HepG2 (cell line): Measurements from ENCODE around the gene ABCC3. TPM values are rescaled to one million over a fixed set of nuclear protein-coding genes. Genes with fewer than 3 reads are reported as not detected.
A peak's percentile ranks its signal among the peaks of the same experiment; 100 is the strongest.

ENCODE experiments used
- DZIP1 ChIP-seq: sonication (generic); formaldehyde crosslinking; IDR thresholded peaks from 2 replicates; pipeline ENCODE4 v1.5.0; 2020; ENCODE audit warnings: mild to moderate bottlenecking, missing genetic modification reagents
- FOSL2 ChIP-seq: sonication (generic); formaldehyde crosslinking; IDR thresholded peaks from 2 replicates; pipeline ENCODE4 v1.4.0; 2020; ENCODE audit warnings: missing genetic modification reagents
- FOXP4 ChIP-seq: sonication (generic); formaldehyde crosslinking; IDR thresholded peaks from 2 replicates; pipeline ENCODE4 v1.4.0; 2020; ENCODE audit warnings: missing genetic modification reagents
- IKZF5 ChIP-seq: IDR thresholded peaks from 2 replicates; pipeline ENCODE4 v1.6.1; 2018; ENCODE audit warnings: missing genetic modification reagents, mild to moderate bottlenecking, missing compliant biosample characterization
- MAX ChIP-seq: IDR thresholded peaks from 2 replicates; pipeline ENCODE4 v1.6.1; 2012; ENCODE audit warnings: inconsistent platforms
- MAZ ChIP-seq, 2 experiments: sonication (generic) in 1 of 2; formaldehyde crosslinking in 1 of 2; IDR thresholded peaks; 2 replicates each; pipeline versions ENCODE4 v1.5.0 to v1.6.1; 2012 to 2020; ENCODE audit warnings: low read depth in 2 of 2, mild to moderate bottlenecking in 2 of 2, borderline replicate concordance in 1 of 2, improper control_type of control experiment in 1 of 2, low read length in 1 of 2, missing genetic modification reagents in 1 of 2, moderate library complexity in 1 of 2
- PRPF4 ChIP-seq: fragments of 200-400 bp; formaldehyde crosslinking; IDR thresholded peaks from 2 replicates; pipeline ENCODE4 v1.6.1; 2016; ENCODE audit warnings: low read length, low read depth; ENCODE audit not compliant: poor library complexity, severe bottlenecking
- SMYD3 ChIP-seq: sonication (generic); formaldehyde crosslinking; IDR thresholded peaks from 2 replicates; pipeline ENCODE4 v1.8.1; 2023; ENCODE audit warnings: mild to moderate bottlenecking, missing genetic modification reagents
- ZIK1 ChIP-seq: sonication (generic); formaldehyde crosslinking; IDR thresholded peaks from 2 replicates; pipeline ENCODE4 v1.5.0; 2020; ENCODE audit warnings: mild to moderate bottlenecking, low read depth, missing genetic modification reagents, borderline replicate concordance
- ZNF274 ChIP-seq: sonication (generic); formaldehyde crosslinking; IDR thresholded peaks from 2 replicates; pipeline ENCODE4 v1.5.1; 2020; ENCODE audit warnings: mild to moderate bottlenecking, missing genetic modification reagents
- polyA plus RNA-seq, 8 experiments: library from polyadenylated mRNA; depleted of rRNA in 3 of 8; stranded (reverse) in 7 of 8; unstranded in 1 of 8; fragments of >200 nt; fragmentation: Illumina TruSeq in 4 of 8; extraction: Trizol in 4 of 8; gene quantifications; 2 replicates each; pipeline versions ENCODE4 v1.2.1 to v1.2.3, GENCODE V29; 2011 to 2016; ENCODE audit warnings: low read depth in 4 of 8, missing spikeins in 1 of 8, mixed read lengths in 1 of 8; ENCODE audit not compliant: insufficient read depth in 1 of 8
- total RNA-seq, 5 experiments: library from RNA; depleted of rRNA; stranded (reverse); fragments of >200 nt; fragmentation: Illumina TruSeq; extraction: Trizol; gene quantifications; 2 replicates each; pipeline ENCODE4 v1.2.3, GENCODE V29; 2016; ENCODE audit warnings: low read depth in 1 of 5
- TF ChIP-seq, protein P1 (sequence below): sonication (generic); formaldehyde crosslinking; IDR thresholded peaks from one replicate; pipeline ENCODE4 v1.5.1; 2020; ENCODE audit warnings: mild to moderate bottlenecking, missing genetic modification reagents; ENCODE audit errors: not compliant biosample characterization

ABCC3 gene
- total and polyA plus RNA-seq, 2 of the 13 experiments (the other 11 are each of a cell fraction or from before 2014, with no cell fraction given): 25.2 to 50.7 TPM

GRCh38 chr17:50681263-50682200, 46.9 kb downstream of the ABCC3 start (continued):
- 0 out of 2 replicates have a peak, but pooled peaks have one; percentile 41 for TF ChIP-seq MAX
- TF ChIP-seq SMYD3: peak; percentile 49; the same call in 1 of the 2 replicates
- TF ChIP-seq, protein P1, sequence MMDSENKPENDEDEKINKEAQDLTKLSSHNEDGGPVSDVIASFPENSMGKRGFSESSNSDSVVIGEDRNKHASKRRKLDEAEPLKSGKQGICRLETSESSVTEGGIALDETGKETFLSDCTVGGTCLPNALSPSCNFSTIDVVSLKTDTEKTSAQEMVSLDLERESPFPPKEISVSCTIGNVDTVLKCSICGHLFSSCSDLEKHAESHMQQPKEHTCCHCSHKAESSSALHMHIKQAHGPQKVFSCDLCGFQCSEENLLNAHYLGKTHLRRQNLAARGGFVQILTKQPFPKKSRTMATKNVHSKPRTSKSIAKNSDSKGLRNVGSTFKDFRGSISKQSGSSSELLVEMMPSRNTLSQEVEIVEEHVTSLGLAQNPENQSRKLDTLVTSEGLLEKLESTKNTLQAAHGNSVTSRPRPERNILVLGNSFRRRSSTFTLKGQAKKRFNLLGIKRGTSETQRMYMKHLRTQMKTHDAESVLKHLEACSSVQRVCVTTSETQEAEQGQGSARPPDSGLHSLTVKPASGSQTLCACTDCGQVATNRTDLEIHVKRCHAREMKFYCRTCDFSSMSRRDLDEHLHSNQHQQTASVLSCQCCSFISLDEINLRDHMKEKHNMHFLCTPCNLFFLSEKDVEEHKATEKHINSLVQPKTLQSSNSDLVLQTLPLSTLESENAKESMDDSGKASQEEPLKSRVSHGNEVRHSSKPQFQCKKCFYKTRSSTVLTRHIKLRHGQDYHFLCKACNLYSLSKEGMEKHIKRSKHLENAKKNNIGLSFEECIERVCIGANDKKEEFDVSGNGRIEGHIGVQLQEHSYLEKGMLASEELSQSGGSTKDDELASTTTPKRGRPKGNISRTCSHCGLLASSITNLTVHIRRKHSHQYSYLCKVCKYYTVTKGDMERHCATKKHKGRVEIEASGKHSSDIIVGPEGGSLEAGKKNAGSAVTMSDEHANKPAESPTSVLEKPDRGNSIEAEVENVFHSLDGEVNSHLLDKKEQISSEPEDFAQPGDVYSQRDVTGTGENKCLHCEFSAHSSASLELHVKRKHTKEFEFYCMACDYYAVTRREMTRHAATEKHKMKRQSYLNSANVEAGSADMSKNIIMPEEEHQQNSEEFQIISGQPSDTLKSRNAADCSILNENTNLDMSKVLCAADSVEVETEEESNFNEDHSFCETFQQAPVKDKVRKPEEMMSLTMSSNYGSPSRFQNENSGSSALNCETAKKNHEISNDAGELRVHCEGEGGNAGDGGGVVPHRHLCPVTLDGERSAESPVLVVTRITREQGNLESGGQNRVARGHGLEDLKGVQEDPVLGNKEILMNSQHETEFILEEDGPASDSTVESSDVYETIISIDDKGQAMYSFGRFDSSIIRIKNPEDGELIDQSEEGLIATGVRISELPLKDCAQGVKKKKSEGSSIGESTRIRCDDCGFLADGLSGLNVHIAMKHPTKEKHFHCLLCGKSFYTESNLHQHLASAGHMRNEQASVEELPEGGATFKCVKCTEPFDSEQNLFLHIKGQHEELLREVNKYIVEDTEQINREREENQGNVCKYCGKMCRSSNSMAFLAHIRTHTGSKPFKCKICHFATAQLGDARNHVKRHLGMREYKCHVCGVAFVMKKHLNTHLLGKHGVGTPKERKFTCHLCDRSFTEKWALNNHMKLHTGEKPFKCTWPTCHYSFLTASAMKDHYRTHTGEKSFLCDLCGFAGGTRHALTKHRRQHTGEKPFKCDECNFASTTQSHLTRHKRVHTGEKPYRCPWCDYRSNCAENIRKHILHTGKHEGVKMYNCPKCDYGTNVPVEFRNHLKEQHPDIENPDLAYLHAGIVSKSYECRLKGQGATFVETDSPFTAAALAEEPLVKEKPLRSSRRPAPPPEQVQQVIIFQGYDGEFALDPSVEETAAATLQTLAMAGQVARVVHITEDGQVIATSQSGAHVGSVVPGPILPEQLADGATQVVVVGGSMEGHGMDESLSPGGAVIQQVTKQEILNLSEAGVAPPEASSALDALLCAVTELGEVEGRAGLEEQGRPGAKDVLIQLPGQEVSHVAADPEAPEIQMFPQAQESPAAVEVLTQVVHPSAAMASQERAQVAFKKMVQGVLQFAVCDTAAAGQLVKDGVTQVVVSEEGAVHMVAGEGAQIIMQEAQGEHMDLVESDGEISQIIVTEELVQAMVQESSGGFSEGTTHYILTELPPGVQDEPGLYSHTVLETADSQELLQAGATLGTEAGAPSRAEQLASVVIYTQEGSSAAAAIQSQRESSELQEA (CRISPR knock-in tag): peak; percentile 37
- TF ChIP-seq FOSL2: peak; percentile 29; the same call in 1 of the 2 replicates
- 0 out of 2 replicates have a peak, but pooled peaks have one; percentile 32 for TF ChIP-seq ZIK1 (CRISPR knock-in tag)
- no peak for TF ChIP-seq ZNF274 (CRISPR knock-in tag)
- no peak for TF ChIP-seq MAZ (IDR thresholded peaks at IDR 0.05; ENCODE audit: borderline replicate concordance, low read depth, low read length)
- TF ChIP-seq MAZ (CRISPR knock-in tag; IDR thresholded peaks at IDR 0.05; ENCODE audit: low read depth): 0 out of 2 replicates have a peak, but pooled peaks have one; percentile 45
- peak; percentile 39; the same call in 1 of the 2 replicates for TF ChIP-seq FOXP4 (CRISPR knock-in tag)
- TF ChIP-seq IKZF5: peak; percentile 45; the same call in 1 of the 2 replicates
- TF ChIP-seq PRPF4: peak; percentile 27
- TF ChIP-seq DZIP1: no peak
